K562 (cell line): ENCODE results near the gene DOCK1. TPM values are rescaled to one million over a fixed set of nuclear protein-coding genes. Genes with fewer than 3 reads are reported as not detected.

ENCODE experiments used
- RBM22 ChIP-seq: fragments of 200-400 bp; formaldehyde crosslinking; IDR thresholded peaks from 2 replicates; pipeline ENCODE4 v1.6.1; 2018; ENCODE audit warnings: low read length, low read depth; ENCODE audit not compliant: poor library complexity, severe bottlenecking
- RNF2 ChIP-seq: sonication (generic); IDR thresholded peaks from 2 replicates; pipeline ENCODE4 v1.6.1; 2016
- THAP7 ChIP-seq: fragments of 250-450 bp; sonication (Bioruptor Pico); IDR thresholded peaks from 2 replicates; pipeline ENCODE4 v1.5.0; 2021
- ZBTB40 ChIP-seq, 2 experiments: fragments of 450-650 bp in 1 of 2; sonication (generic) in 1 of 2; formaldehyde crosslinking in 1 of 2; IDR thresholded peaks; 2 replicates each; pipeline versions ENCODE4 v1.7.1 to v1.9.0; 2016 to 2022; ENCODE audit warnings: inconsistent platforms in 1 of 2, mild to moderate bottlenecking in 1 of 2, missing genetic modification reagents in 1 of 2
- ZNF76 ChIP-seq: fragments of 250-450 bp; sonication (Bioruptor Pico); IDR thresholded peaks from 2 replicates; pipeline ENCODE4 v1.4.0; 2020; ENCODE audit warnings: mild to moderate bottlenecking, moderate library complexity, borderline replicate concordance
- polyA plus RNA-seq, 8 experiments: library from polyadenylated mRNA; depleted of rRNA in 4 of 8; stranded (reverse) in 5 of 8; unstranded in 3 of 8; fragments of >200 nt; fragmentation: Nextera tagmentation in 2 of 8; fragmentation: Illumina TruSeq in 1 of 8; extraction: Ambion mirVana in 2 of 8; extraction: Trizol in 1 of 8; gene quantifications; 2 replicates each; pipeline versions ENCODE4 v1.2.1 to v1.2.3, GENCODE V29; 2011 to 2014; ENCODE audit warnings: inconsistent platforms in 1 of 8, missing spikeins in 1 of 8
- total RNA-seq, 7 experiments: library from RNA; depleted of rRNA in 6 of 7; stranded (reverse); fragments of >200 nt in 6 of 7; fragmentation: Illumina TruSeq in 2 of 7; extraction: Trizol in 2 of 7; gene quantifications; 2 replicates each; pipeline versions ENCODE4 v1.2.1 to v1.2.3, GENCODE V29; 2011 to 2021; ENCODE audit warnings: low replicate concordance in 1 of 7

Gene DOCK1
- total and polyA plus RNA-seq, 9 of the 15 experiments (the other 6 are each of a cell fraction or from before 2014, with no cell fraction given): 0.31 TPM; not detected in 8

- TF ChIP-seq ZBTB40 (IDR thresholded peaks at IDR 0.05): no peak
- no peak for TF ChIP-seq ZBTB40 (CRISPR knock-in tag; IDR thresholded peaks at IDR 0.05)
- no peak for TF ChIP-seq THAP7
- TF ChIP-seq ZNF76 (CRISPR knock-in tag): no peak
- no peak for TF ChIP-seq RNF2
- TF ChIP-seq RBM22: no peak
- TF ChIP-seq, all 486 proteins: peak for 0
Observed at GRCh38 chr10:127278001-127278400, 372.8 kb downstream of the DOCK1 start (continued).
